Measurements from ENCODE around the gene ATP5F1A. TPM values are rescaled to one million over a fixed set of nuclear protein-coding genes. Genes with fewer than 3 reads are reported as not detected.
A peak's percentile ranks its signal among the peaks of the same experiment; 100 is the strongest.

The ATP5F1A gene
- total and polyA plus RNA-seq, 4 donors = 267 to 618 (median 369) TPM

- no peak for TF ChIP-seq GABPA (IDR thresholded peaks at IDR 0.05 in 1 of 2, conservative IDR thresholded peaks at IDR 0.05 in 1 of 2)
- TF ChIP-seq, protein P1, sequence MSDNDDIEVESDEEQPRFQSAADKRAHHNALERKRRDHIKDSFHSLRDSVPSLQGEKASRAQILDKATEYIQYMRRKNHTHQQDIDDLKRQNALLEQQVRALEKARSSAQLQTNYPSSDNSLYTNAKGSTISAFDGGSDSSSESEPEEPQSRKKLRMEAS (IDR thresholded peaks at IDR 0.05) = no peak
- no peak for TF ChIP-seq FOXA2 (IDR thresholded peaks at IDR 0.05)
- no peak for TF ChIP-seq HNF4A (conservative IDR thresholded peaks at IDR 0.05)
- TF ChIP-seq, protein P2, sequence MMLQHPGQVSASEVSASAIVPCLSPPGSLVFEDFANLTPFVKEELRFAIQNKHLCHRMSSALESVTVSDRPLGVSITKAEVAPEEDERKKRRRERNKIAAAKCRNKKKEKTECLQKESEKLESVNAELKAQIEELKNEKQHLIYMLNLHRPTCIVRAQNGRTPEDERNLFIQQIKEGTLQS (IDR thresholded peaks at IDR 0.05) = no peak
- no peak for TF ChIP-seq ZBTB33 (IDR thresholded peaks at IDR 0.05)
- no peak for TF ChIP-seq JUND (IDR thresholded peaks at IDR 0.05)
- no peak for TF ChIP-seq HNF4G (IDR thresholded peaks at IDR 0.05)
- TF ChIP-seq YY1 (IDR thresholded peaks at IDR 0.05) = no peak
- H3K4me1 ChIP-seq (ENCODE audit: control insufficient read depth in 4 of 4, insufficient read depth in 4 of 4, low read length in 3 of 4) = peaks cover 0 to 9% (median 6%) of the 10 kb centered on the region in 4 donors
- H3K9me3 ChIP-seq (ENCODE audit: control insufficient read depth in 4 of 4, low read length in 3 of 4) = no peaks in the 10 kb centered on the region
- no peak for DNase-seq (ENCODE audit: low spot score)
- no peak overlapping the region for H3K9ac ChIP-seq (ENCODE audit: low read depth in 1 of 2, low read length in 2 of 2)
- no peak overlapping the region for H3K27ac ChIP-seq (ENCODE audit: low read depth in 1 of 2, low read length in 2 of 2)
- H3K4me3 ChIP-seq (ENCODE audit: low read depth in 1 of 3, low read length in 3 of 3) = no peak overlapping the region
- H3K27me3 ChIP-seq (ENCODE audit: control insufficient read depth in 4 of 4, insufficient read depth in 4 of 4, low read length in 3 of 4) = no peaks in the 10 kb centered on the region
- H3K36me3 ChIP-seq (ENCODE audit: control insufficient read depth in 4 of 4, insufficient read depth in 3 of 4, low read depth in 1 of 4, low read length in 3 of 4) = peaks cover 0 to 7% (median 2%) of the 10 kb centered on the region in 4 donors
- WGBS = 93% methylated on average over 5 of the region's 5 CpGs
Measured at GRCh38 chr18:46109386-46109785, 11.3 kb upstream of the ATP5F1A start.

DNA sequence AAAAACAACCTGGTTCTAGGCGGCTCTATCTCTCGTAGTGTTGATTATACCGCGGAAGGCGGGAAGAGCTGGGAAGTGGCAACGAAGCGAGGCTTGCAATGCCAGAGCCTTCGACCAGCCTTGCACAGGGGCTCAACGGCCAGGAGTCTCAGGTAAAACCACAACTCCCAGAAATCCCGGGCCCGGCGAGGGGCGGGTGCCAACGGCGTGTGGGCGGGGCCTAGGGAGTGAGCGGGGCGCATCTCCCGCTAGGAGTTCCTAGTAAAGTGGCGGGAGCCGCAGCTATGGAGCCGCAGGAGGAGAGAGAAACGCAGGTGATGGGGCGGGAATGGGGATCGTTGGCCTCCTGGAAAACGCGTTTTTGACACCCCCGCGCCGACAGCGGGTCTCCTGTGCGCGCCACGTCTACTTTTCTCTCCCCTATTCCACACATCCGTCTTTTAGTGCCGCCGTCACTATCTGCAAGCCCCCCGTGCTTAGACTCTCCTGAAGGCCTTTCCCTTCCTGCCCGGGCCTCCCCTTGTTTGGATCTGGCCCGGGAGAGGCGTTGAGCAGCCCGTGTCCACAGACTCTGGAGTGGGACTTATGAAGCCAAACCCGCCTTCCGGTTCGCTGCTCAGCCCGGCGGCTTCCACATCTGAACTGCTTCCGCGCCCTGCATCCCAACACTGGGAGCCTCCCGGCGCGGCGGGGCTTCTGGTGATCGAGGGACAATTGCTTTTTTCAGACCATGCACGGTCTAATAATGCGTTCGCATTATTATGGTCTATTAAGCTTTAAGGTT lies 6.2 kb upstream of the ATP5F1A start, which contains the start of gene HAUS1:
HAUS1 (plus strand) TSS at position 258 of the 784 bp plus-strand sequence; CDS start at position 285, 27 bp downstream.
- Histone ChIP-seq H3K9me3 (ENCODE audit: control insufficient read depth in 4 of 4, low read length in 3 of 4) (no peaks in the 10 kb centered on the region), H3K9ac (ENCODE audit: low read depth in 1 of 2, low read length in 2 of 2) (peak within 1 kb of the TSS; percentile 50 to 74), H3K4me1 (ENCODE audit: control insufficient read depth in 4 of 4, insufficient read depth in 4 of 4, low read length in 3 of 4) (peaks cover 0 to 13% (median 8%) of the 10 kb centered on the region in 4 donors), H3K36me3 (ENCODE audit: control insufficient read depth in 4 of 4, insufficient read depth in 3 of 4, low read depth in 1 of 4, low read length in 3 of 4) (no peaks in the 10 kb centered on the region), H3K4me3 (ENCODE audit: low read depth in 1 of 3, low read length in 3 of 3) (peak within 1 kb of the TSS; percentile 62 to 100 (median 97)), H3K27ac (ENCODE audit: low read depth in 1 of 2, low read length in 2 of 2) (peak within 1 kb of the TSS; percentile 52 to 81), H3K27me3 (ENCODE audit: control insufficient read depth in 4 of 4, insufficient read depth in 4 of 4, low read length in 3 of 4) (no peaks in the 10 kb centered on the region)
- peak; percentile 94 for DNase-seq (ENCODE audit: low spot score)
- WGBS = under 1% methylated on average over 57 of the region's 57 CpGs
- no peak for TF ChIP-seq RXRA (IDR thresholded peaks at IDR 0.05)
- no peak for TF ChIP-seq NR2F2 (IDR thresholded peaks at IDR 0.05)
- TF ChIP-seq, protein P3, sequence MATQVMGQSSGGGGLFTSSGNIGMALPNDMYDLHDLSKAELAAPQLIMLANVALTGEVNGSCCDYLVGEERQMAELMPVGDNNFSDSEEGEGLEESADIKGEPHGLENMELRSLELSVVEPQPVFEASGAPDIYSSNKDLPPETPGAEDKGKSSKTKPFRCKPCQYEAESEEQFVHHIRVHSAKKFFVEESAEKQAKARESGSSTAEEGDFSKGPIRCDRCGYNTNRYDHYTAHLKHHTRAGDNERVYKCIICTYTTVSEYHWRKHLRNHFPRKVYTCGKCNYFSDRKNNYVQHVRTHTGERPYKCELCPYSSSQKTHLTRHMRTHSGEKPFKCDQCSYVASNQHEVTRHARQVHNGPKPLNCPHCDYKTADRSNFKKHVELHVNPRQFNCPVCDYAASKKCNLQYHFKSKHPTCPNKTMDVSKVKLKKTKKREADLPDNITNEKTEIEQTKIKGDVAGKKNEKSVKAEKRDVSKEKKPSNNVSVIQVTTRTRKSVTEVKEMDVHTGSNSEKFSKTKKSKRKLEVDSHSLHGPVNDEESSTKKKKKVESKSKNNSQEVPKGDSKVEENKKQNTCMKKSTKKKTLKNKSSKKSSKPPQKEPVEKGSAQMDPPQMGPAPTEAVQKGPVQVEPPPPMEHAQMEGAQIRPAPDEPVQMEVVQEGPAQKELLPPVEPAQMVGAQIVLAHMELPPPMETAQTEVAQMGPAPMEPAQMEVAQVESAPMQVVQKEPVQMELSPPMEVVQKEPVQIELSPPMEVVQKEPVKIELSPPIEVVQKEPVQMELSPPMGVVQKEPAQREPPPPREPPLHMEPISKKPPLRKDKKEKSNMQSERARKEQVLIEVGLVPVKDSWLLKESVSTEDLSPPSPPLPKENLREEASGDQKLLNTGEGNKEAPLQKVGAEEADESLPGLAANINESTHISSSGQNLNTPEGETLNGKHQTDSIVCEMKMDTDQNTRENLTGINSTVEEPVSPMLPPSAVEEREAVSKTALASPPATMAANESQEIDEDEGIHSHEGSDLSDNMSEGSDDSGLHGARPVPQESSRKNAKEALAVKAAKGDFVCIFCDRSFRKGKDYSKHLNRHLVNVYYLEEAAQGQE (IDR thresholded peaks at IDR 0.05) = peak; percentile 30
- TF ChIP-seq FOXA1 (IDR thresholded peaks at IDR 0.05) = no peak
- peak; percentile 32 for TF ChIP-seq TAF1 (conservative IDR thresholded peaks at IDR 0.05)
- no peak for TF ChIP-seq HNF4A (conservative IDR thresholded peaks at IDR 0.05)
- TF ChIP-seq RAD21 (IDR thresholded peaks at IDR 0.05) = no peak
- TF ChIP-seq, protein P1 (IDR thresholded peaks at IDR 0.05) = no peak
- TF ChIP-seq ZBTB33 (IDR thresholded peaks at IDR 0.05) = no peak
- no peak for TF ChIP-seq CTCF (IDR thresholded peaks at IDR 0.05; ENCODE audit: low read depth, low read length, missing input control)
- TF ChIP-seq GABPA (IDR thresholded peaks at IDR 0.05 in 1 of 2, conservative IDR thresholded peaks at IDR 0.05 in 1 of 2) = peak; percentile 7 to 20
- TF ChIP-seq, protein P2 (IDR thresholded peaks at IDR 0.05) = no peak
- no peak for TF ChIP-seq HNF4G (IDR thresholded peaks at IDR 0.05)
- TF ChIP-seq SP1 (IDR thresholded peaks at IDR 0.05) = no peak
- no peak for TF ChIP-seq JUND (IDR thresholded peaks at IDR 0.05)
- TF ChIP-seq FOXA2 (IDR thresholded peaks at IDR 0.05) = no peak
- TF ChIP-seq EGR1 (IDR thresholded peaks at IDR 0.05; ENCODE audit: low read depth in 2 of 2) = no peak
- TF ChIP-seq YY1 (IDR thresholded peaks at IDR 0.05) = peak; percentile 83

Data from liver (tissue), 9 donors.